Fibroblast of lung (primary cell): Measurements from ENCODE around the gene PIGX. TPM values are rescaled to one million over a fixed set of nuclear protein-coding genes. Genes with fewer than 3 reads are reported as not detected.
A peak's percentile ranks its signal among the peaks of the same experiment; 100 is the strongest.

Experiments used
- DNase-seq, 2 donors: peaks; one replicate each; pipeline versions ENCODE4 v3.0.0 to v3.0.0-alpha.2; 2010; ENCODE audit warnings: low read depth in 2 of 2
- H2AFZ ChIP-seq: 2 replicates; pipeline ENCODE4 v1.5.1; 2012; ENCODE audit warnings: low read length, control low read depth, inconsistent platforms
- H3K27ac ChIP-seq: 2 replicates; pipeline ENCODE4 v1.5.1; 2011; ENCODE audit warnings: low read length, control low read depth; ENCODE audit not compliant: insufficient read depth
- H3K27me3 ChIP-seq: 2 replicates; pipeline ENCODE4 v1.5.1; 2011; ENCODE audit warnings: mild to moderate bottlenecking, low read length; ENCODE audit not compliant: control insufficient read depth, insufficient read depth
- H3K36me3 ChIP-seq: 2 replicates; pipeline ENCODE4 v1.5.1; 2011; ENCODE audit warnings: low read length; ENCODE audit not compliant: control insufficient read depth, insufficient read depth
- H3K4me1 ChIP-seq: 2 replicates; pipeline ENCODE4 v1.5.1; 2011; ENCODE audit warnings: low read length; ENCODE audit not compliant: control insufficient read depth, insufficient read depth; ENCODE audit errors: extremely low read depth
- H3K4me2 ChIP-seq: 2 replicates; pipeline ENCODE4 v1.5.1; 2011; ENCODE audit warnings: low read length, control low read depth; ENCODE audit not compliant: insufficient read depth; ENCODE audit errors: extremely low read depth
- H3K4me3 ChIP-seq, 4 experiments: fragments of 200-600 bp in 1 of 4; sonication (generic) in 1 of 4; replicated peaks in 1 of 4; 2 replicates each; pipeline ENCODE4 v1.5.1; 2011 to 2016; ENCODE audit warnings: low read length in 4 of 4, low read depth in 3 of 4, mild to moderate bottlenecking in 3 of 4, control low read depth in 2 of 4, inconsistent platforms in 1 of 4, mixed read lengths in 1 of 4; ENCODE audit not compliant: insufficient read depth in 1 of 4; ENCODE audit errors: control extremely low read depth in 1 of 4
- H3K79me2 ChIP-seq: 2 replicates; pipeline ENCODE4 v1.5.1; 2012; ENCODE audit warnings: mild to moderate bottlenecking, low read length, inconsistent platforms; ENCODE audit not compliant: control insufficient read depth, insufficient read depth
- H3K9ac ChIP-seq: 2 replicates; pipeline ENCODE4 v1.5.1; 2011; ENCODE audit warnings: mild to moderate bottlenecking, low read length, control low read depth; ENCODE audit not compliant: insufficient read depth
- H3K9me3 ChIP-seq: 2 replicates; pipeline ENCODE4 v1.5.1; 2012; ENCODE audit warnings: low read depth, low read length; ENCODE audit not compliant: control insufficient read depth, insufficient read depth
- H4K20me1 ChIP-seq: 2 replicates; pipeline ENCODE4 v1.5.1; 2011; ENCODE audit warnings: low read length; ENCODE audit not compliant: control insufficient read depth, insufficient read depth; ENCODE audit errors: extremely low read depth
- CTCF ChIP-seq, 2 donors: IDR thresholded peaks in 1 of 2; conservative IDR thresholded peaks in 1 of 2; 1 replicate in 1 of 2; 2 replicates in 1 of 2; pipeline ENCODE4 v1.5.1; 2011 to 2012; ENCODE audit warnings: low read length in 2 of 2, control low read depth in 1 of 2, inconsistent platforms in 1 of 2, low read depth in 1 of 2, mild to moderate bottlenecking in 1 of 2
- EZH2 ChIP-seq: IDR thresholded peaks from 2 replicates; pipeline ENCODE4 v1.5.1; 2012; ENCODE audit warnings: low read length, control low read depth, mild to moderate bottlenecking; ENCODE audit errors: missing control alignments
- polyA plus RNA-seq, 2 donors: library from polyadenylated mRNA; depleted of rRNA in 1 of 2; stranded (reverse) in 1 of 2; unstranded in 1 of 2; fragments of >200 nt; gene quantifications; 2 replicates each; pipeline ENCODE4 v1.2.1, GENCODE V29; 2011 to 2012; ENCODE audit warnings: missing spikeins in 1 of 2
- total RNA-seq: library from RNA; depleted of rRNA; stranded (reverse); fragments of >200 nt; gene quantifications from 2 replicates; pipeline ENCODE4 v1.2.1, GENCODE V29; 2014

PIGX gene
- total and polyA plus RNA-seq, 2 donors (not counting 1 experiment from before 2014, with no cell fraction given), result 10.7 to 17.0 TPM

- Histone ChIP-seq H4K20me1 (no peaks in the 10 kb centered on the region), H3K4me1 (no peaks in the 10 kb centered on the region), H3K27me3 (no peaks in the 10 kb centered on the region), H3K4me3 (no peak overlapping the region), H2AFZ (no peak overlapping the region), H3K4me2 (no peak overlapping the region), H3K9me3 (no peaks in the 10 kb centered on the region), H3K79me2 (peaks cover 59% of the 10 kb centered on the region), H3K36me3 (peaks cover 3% of the 10 kb centered on the region), H3K27ac (no peak overlapping the region), H3K9ac (no peak overlapping the region)
- no peak for TF ChIP-seq EZH2
- TF ChIP-seq CTCF (conservative IDR thresholded peaks at IDR 0.05 in 1 of 2, IDR thresholded peaks at IDR 0.05 in 1 of 2; ENCODE audit: low read depth in 1 of 2, low read length in 2 of 2), result no peak
- DNase-seq, result peak; percentile 76 to 84
Observed at GRCh38 chr3:196757876-196758739, 45.9 kb downstream of the PIGX start.

- H2AFZ ChIP-seq, result no peak overlapping the region
- no peak overlapping the region for H3K27ac ChIP-seq
- H3K9ac ChIP-seq, result no peak overlapping the region
- H3K36me3 ChIP-seq, result no peaks in the 10 kb centered on the region
- TF ChIP-seq CTCF (conservative IDR thresholded peaks at IDR 0.05 in 1 of 2, IDR thresholded peaks at IDR 0.05 in 1 of 2; ENCODE audit: low read depth in 1 of 2, low read length in 2 of 2) (no peak), EZH2 (no peak)
- peaks cover 41% of the 10 kb centered on the region for H3K79me2 ChIP-seq
- H3K4me3 ChIP-seq, result no peak overlapping the region
- DNase-seq, result no peak
- no peaks in the 10 kb centered on the region for H3K4me1 ChIP-seq
- no peaks in the 10 kb centered on the region for H3K27me3 ChIP-seq
- no peaks in the 10 kb centered on the region for H3K9me3 ChIP-seq
- H3K4me2 ChIP-seq, result no peak overlapping the region
- no peaks in the 10 kb centered on the region for H4K20me1 ChIP-seq
Observed at GRCh38 chr3:196763179-196763578, 51.0 kb downstream of the PIGX start.

GRCh38 chr3:196765454-196765853 is 53.3 kb downstream of the PIGX start:
- H2AFZ ChIP-seq, result no peak overlapping the region
- H3K9ac ChIP-seq, result no peak overlapping the region
- no peak for DNase-seq
- no peak overlapping the region for H3K4me3 ChIP-seq
- H3K79me2 ChIP-seq, result peaks cover 29% of the 10 kb centered on the region
- H3K36me3 ChIP-seq, result no peaks in the 10 kb centered on the region
- no peak overlapping the region for H3K4me2 ChIP-seq
- H4K20me1 ChIP-seq, result no peaks in the 10 kb centered on the region
- H3K27ac ChIP-seq, result no peak overlapping the region
- H3K9me3 ChIP-seq, result no peaks in the 10 kb centered on the region
- no peaks in the 10 kb centered on the region for H3K4me1 ChIP-seq
- no peaks in the 10 kb centered on the region for H3K27me3 ChIP-seq
- no peak for TF ChIP-seq EZH2
- no peak for TF ChIP-seq CTCF (conservative IDR thresholded peaks at IDR 0.05 in 1 of 2, IDR thresholded peaks at IDR 0.05 in 1 of 2; ENCODE audit: low read depth in 1 of 2, low read length in 2 of 2)
